HL-60 (cell line): Measurements from ENCODE around the gene CPPED1.

Source experiments
- GABPA ChIP-seq: IDR thresholded peaks from 2 replicates; pipeline ENCODE4 v1.6.1; 2012; ENCODE audit warnings: low read depth
- POLR2AphosphoS5 ChIP-seq: IDR thresholded peaks from 2 replicates; pipeline ENCODE4 v1.6.1; 2012; ENCODE audit warnings: low read depth
- SPI1 ChIP-seq: IDR thresholded peaks from 2 replicates; pipeline ENCODE4 v1.6.1; 2012; ENCODE audit warnings: low read depth, mild to moderate bottlenecking, borderline replicate concordance
- TF ChIP-seq, protein P1 (sequence below): IDR thresholded peaks from one replicate; pipeline ENCODE4 v1.5.1; 2011; ENCODE audit warnings: low read length, control low read depth, inconsistent platforms; ENCODE audit not compliant: insufficient read depth
- TF ChIP-seq, protein P2 (sequence below): IDR thresholded peaks from 2 replicates; pipeline ENCODE4 v1.6.1; 2012; ENCODE audit warnings: low read depth; ENCODE audit not compliant: insufficient replicate concordance

DNA sequence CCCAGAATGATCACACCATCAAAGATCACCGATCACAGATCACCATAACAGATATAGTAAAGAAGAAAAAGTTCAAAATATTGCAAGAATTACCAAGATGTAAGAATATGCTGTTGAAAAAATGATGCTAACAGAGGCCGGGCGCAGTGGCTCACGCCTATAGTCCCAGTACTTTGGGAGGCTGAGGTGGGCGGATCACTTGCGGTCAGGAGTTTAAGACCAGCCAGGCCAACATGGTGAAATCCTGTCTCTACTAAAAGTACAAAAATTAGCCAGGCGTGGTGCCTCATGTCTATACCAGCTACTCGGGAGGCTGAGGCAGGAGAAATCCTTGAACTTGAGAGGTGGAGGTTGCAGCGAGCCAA is 53.2 kb downstream of the CPPED1 start:
- TF ChIP-seq, protein P1, sequence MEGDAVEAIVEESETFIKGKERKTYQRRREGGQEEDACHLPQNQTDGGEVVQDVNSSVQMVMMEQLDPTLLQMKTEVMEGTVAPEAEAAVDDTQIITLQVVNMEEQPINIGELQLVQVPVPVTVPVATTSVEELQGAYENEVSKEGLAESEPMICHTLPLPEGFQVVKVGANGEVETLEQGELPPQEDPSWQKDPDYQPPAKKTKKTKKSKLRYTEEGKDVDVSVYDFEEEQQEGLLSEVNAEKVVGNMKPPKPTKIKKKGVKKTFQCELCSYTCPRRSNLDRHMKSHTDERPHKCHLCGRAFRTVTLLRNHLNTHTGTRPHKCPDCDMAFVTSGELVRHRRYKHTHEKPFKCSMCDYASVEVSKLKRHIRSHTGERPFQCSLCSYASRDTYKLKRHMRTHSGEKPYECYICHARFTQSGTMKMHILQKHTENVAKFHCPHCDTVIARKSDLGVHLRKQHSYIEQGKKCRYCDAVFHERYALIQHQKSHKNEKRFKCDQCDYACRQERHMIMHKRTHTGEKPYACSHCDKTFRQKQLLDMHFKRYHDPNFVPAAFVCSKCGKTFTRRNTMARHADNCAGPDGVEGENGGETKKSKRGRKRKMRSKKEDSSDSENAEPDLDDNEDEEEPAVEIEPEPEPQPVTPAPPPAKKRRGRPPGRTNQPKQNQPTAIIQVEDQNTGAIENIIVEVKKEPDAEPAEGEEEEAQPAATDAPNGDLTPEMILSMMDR = no peak
- TF ChIP-seq, protein P2, sequence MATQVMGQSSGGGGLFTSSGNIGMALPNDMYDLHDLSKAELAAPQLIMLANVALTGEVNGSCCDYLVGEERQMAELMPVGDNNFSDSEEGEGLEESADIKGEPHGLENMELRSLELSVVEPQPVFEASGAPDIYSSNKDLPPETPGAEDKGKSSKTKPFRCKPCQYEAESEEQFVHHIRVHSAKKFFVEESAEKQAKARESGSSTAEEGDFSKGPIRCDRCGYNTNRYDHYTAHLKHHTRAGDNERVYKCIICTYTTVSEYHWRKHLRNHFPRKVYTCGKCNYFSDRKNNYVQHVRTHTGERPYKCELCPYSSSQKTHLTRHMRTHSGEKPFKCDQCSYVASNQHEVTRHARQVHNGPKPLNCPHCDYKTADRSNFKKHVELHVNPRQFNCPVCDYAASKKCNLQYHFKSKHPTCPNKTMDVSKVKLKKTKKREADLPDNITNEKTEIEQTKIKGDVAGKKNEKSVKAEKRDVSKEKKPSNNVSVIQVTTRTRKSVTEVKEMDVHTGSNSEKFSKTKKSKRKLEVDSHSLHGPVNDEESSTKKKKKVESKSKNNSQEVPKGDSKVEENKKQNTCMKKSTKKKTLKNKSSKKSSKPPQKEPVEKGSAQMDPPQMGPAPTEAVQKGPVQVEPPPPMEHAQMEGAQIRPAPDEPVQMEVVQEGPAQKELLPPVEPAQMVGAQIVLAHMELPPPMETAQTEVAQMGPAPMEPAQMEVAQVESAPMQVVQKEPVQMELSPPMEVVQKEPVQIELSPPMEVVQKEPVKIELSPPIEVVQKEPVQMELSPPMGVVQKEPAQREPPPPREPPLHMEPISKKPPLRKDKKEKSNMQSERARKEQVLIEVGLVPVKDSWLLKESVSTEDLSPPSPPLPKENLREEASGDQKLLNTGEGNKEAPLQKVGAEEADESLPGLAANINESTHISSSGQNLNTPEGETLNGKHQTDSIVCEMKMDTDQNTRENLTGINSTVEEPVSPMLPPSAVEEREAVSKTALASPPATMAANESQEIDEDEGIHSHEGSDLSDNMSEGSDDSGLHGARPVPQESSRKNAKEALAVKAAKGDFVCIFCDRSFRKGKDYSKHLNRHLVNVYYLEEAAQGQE = no peak
- TF ChIP-seq POLR2AphosphoS5 (no peak), GABPA (no peak), SPI1 (no peak)
